GM12878 (cell line): ENCODE data around the gene KTN1. TPM values are rescaled to one million over a fixed set of nuclear protein-coding genes. Genes with fewer than 3 reads are reported as not detected.

ENCODE experiments used
- ATAC-seq: fragments of 200-7000 bp; cut with Tn5 transposase; 3 replicates; pipeline ENCODE4 v1.9.1; 2020; ENCODE audit warnings: mild to moderate bottlenecking, moderate library complexity
- BruUV-seq: library from RNA; stranded (reverse); fragments of 400-500 nt; replicated peaks from 2 replicates; lab custom pipeline; 2021; lab: Mats Ljungman, UMichigan
- CTCF ChIA-PET: fragments of 300-600 bp; sonication (Branson Sonifier 250); formaldehyde crosslinking; extraction: SDS; loops from one replicate; lab custom pipeline; 2021; ENCODE audit warnings: inconsistent platforms; lab: Yijun Ruan, JAX
- POLR2A ChIA-PET: fragments of 350-600 bp; formaldehyde crosslinking; extraction: SDS; loops from one replicate; lab custom pipeline; 2021; ENCODE audit warnings: inconsistent platforms; lab: Charles Lee
- RAD21 ChIA-PET: fragments of 300-600 bp; sonication (Branson Sonifier 250); formaldehyde crosslinking; loops from one replicate; lab custom pipeline; 2023; ENCODE audit warnings: antibody characterized with exemption; ENCODE audit not compliant: unreplicated experiment; lab: Charles Lee
- SMC1A ChIA-PET: fragments of 300-600 bp; sonication (Branson Sonifier 250); formaldehyde crosslinking; loops from one replicate; lab custom pipeline; 2023; ENCODE audit not compliant: unreplicated experiment, uncharacterized antibody; lab: Charles Lee
- DNase-seq: peaks from one replicate; pipeline ENCODE4 v3.0.0-alpha.2; 2011; ENCODE audit warnings: low read depth, low spot score
- FAIRE-seq: peaks from 3 replicates; lab custom pipeline; 2011; peaks lifted over from hg19 to GRCh38; lab: Jason Lieb, UNC
- H2AFZ ChIP-seq: 2 replicates; pipeline ENCODE4 v1.6.0; 2011; ENCODE audit warnings: low read depth, low read length, control low read depth; ENCODE audit not compliant: control insufficient read depth
- H3K27ac ChIP-seq: 2 replicates; pipeline ENCODE4 v1.5.1; 2011; ENCODE audit warnings: control low read depth; ENCODE audit not compliant: control insufficient read depth, insufficient read depth
- H3K27me3 ChIP-seq, 2 experiments: replicated peaks in 1 of 2; 2 replicates each; pipeline versions ENCODE4 v1.6.0 to v1.6.1; 2011; ENCODE audit warnings: low read length in 1 of 2; ENCODE audit not compliant: control insufficient read depth in 2 of 2, insufficient read depth in 2 of 2
- H3K36me3 ChIP-seq, 2 experiments: 2 replicates each; pipeline ENCODE4 v1.5.1; 2011; ENCODE audit warnings: low read length in 1 of 2; ENCODE audit not compliant: control insufficient read depth in 2 of 2, insufficient read depth in 2 of 2
- H3K4me1 ChIP-seq: 2 replicates; pipeline ENCODE4 v1.6.1; 2011; ENCODE audit warnings: mild to moderate bottlenecking, low read length, moderate library complexity, mixed read lengths; ENCODE audit not compliant: control insufficient read depth, insufficient read depth
- H3K4me2 ChIP-seq: 2 replicates; pipeline ENCODE4 v1.6.0; 2011; ENCODE audit warnings: control low read depth; ENCODE audit not compliant: control insufficient read depth, insufficient read depth
- H3K4me3 ChIP-seq: fragments of 200-600 bp; sonication (generic); 2 replicates; pipeline ENCODE4 v1.5.1; 2016
- H3K79me2 ChIP-seq: 2 replicates; pipeline ENCODE4 v1.6.0; 2011; ENCODE audit warnings: low read length; ENCODE audit not compliant: control insufficient read depth, insufficient read depth
- H3K9ac ChIP-seq: 2 replicates; pipeline ENCODE4 v1.8.0; 2011; ENCODE audit warnings: low read length, control low read depth, mixed read lengths; ENCODE audit not compliant: control insufficient read depth, insufficient read depth
- H3K9me3 ChIP-seq: replicated peaks from 3 replicates; pipeline ENCODE4 v1.5.1; 2011; ENCODE audit warnings: mild to moderate bottlenecking, low read length; ENCODE audit not compliant: control insufficient read depth, insufficient read depth
- H4K20me1 ChIP-seq: 2 replicates; pipeline ENCODE4 v1.6.0; 2011; ENCODE audit not compliant: control insufficient read depth, insufficient read depth
- BRCA1 ChIP-seq: IDR thresholded peaks from 2 replicates; pipeline ENCODE4 v1.6.1; 2011; ENCODE audit warnings: low read depth, low read length, improper control_type of control experiment
- DPF2 ChIP-seq: fragments of 450-650 bp; IDR thresholded peaks from 2 replicates; pipeline ENCODE4 v1.6.1; 2017; ENCODE audit warnings: mild to moderate bottlenecking
- MEF2A ChIP-seq: IDR thresholded peaks from 2 replicates; pipeline ENCODE4 v1.6.1; 2011; ENCODE audit warnings: low read depth, mild to moderate bottlenecking, low read length, moderate library complexity; ENCODE audit not compliant: insufficient read depth
- MEF2B ChIP-seq: fragments of 450-650 bp; IDR thresholded peaks from 2 replicates; pipeline ENCODE4 v1.6.1; 2018; ENCODE audit warnings: mild to moderate bottlenecking, moderate library complexity; ENCODE audit not compliant: partially characterized antibody, poor library complexity, severe bottlenecking
- NBN ChIP-seq: fragments of 450-650 bp; IDR thresholded peaks from 2 replicates; pipeline ENCODE4 v1.6.1; 2016
- PAX8 ChIP-seq: fragments of 450-650 bp; IDR thresholded peaks from 2 replicates; pipeline ENCODE4 v1.6.1; 2017; ENCODE audit warnings: mild to moderate bottlenecking, moderate library complexity
- PML ChIP-seq: IDR thresholded peaks from 2 replicates; pipeline ENCODE4 v1.6.1; 2012; ENCODE audit warnings: low read length, inconsistent platforms
- WGBS: methylation state at CpG from one replicate; pipeline ENCODE4 v1.1.6; 2016; ENCODE audit warnings: low lambda C conversion rate; ENCODE audit not compliant: insufficient replicate concordance, insufficient coverage; ENCODE audit errors: missing lambda C conversion rate; 5-methylcytosine and 5-hydroxymethylcytosine counted together
- in situ Hi-C: fragments of 300-500 bp; cut with MboI; formaldehyde crosslinking; loops from 9 replicates; pipeline ENCODE4 v1.14.3; 2018; ENCODE audit warnings: mixed read lengths
- intact Hi-C: fragments of 100-400 bp; cut with micrococcal nuclease; formaldehyde crosslinking; loops from one replicate; pipeline ENCODE4 v1.14.2; 2022; ENCODE audit not compliant: unreplicated experiment
- polyA plus RNA-seq, 11 experiments: library from polyadenylated mRNA; depleted of rRNA in 4 of 11; unstranded in 6 of 11; stranded (reverse) in 5 of 11; fragments of >200 nt; fragmentation: Nextera tagmentation in 4 of 11; fragmentation: Illumina TruSeq in 1 of 11; extraction: Ambion mirVana in 4 of 11; extraction: Trizol in 1 of 11; gene quantifications; 1 replicate in 1 of 11; 2 replicates in 10 of 11; pipeline versions ENCODE4 v1.2.1 to v1.2.3, GENCODE V29; 2011 to 2016; ENCODE audit warnings: inconsistent platforms in 2 of 11, missing spikeins in 2 of 11, low read depth in 1 of 11
- total RNA-seq, 4 experiments: library from RNA; depleted of rRNA in 3 of 4; stranded (reverse); fragments of >200 nt in 3 of 4; fragmentation: Illumina TruSeq in 1 of 4; extraction: Trizol in 1 of 4; gene quantifications; 2 replicates each; pipeline versions ENCODE4 v1.2.1 to v1.2.3, GENCODE V29; 2013 to 2021
- TF ChIP-seq, protein P1 (sequence below): IDR thresholded peaks from 2 replicates; pipeline ENCODE4 v1.6.1; 2012; ENCODE audit warnings: low read depth, low read length, improper control_type of control experiment

The KTN1 gene
- total and polyA plus RNA-seq, 10 of the 15 experiments (the other 5 are each of a cell fraction or from before 2014, with no cell fraction given) = 50.6 to 154 (median 84.2) TPM

DNA sequence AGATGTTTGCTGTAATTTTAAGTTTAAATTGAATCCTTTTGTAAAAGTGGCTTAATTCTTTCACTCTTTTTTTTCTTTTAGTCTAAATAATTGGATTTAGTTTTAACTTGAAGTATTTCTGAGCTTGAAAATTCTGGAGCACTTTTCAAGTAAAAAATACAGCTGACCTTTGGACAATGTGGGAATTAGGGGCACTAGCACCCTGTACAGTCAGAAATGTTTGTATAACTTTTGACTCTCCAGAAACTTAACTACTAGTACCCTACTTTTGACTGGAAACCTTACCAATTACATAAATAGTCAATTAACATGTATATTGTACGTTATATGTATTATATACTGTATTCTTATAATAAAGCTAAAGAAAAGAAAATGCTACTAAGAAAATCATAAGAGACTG, 7.8 kb downstream of the KTN1 start:
- intact Hi-C loops = no loop called here
- H3K9ac ChIP-seq = no peak overlapping the region
- no peak overlapping the region for H3K27ac ChIP-seq
- WGBS = 100% methylated on average over 1 of the region's 1 CpG
- no peaks in the 10 kb centered on the region for H4K20me1 ChIP-seq
- ChIA-PET POLR2A (interaction anchor here (1.1 to 1.5 kb wide), 2 partner anchors 13 to 41 kb away, joined by 3 to 5 read pairs; no protein-coding TSS in a partner anchor), RAD21 (interaction anchor here (1.0 to 1.6 kb wide), 2 partner anchors 10 to 142 kb away, joined by 3 to 5 read pairs; no protein-coding TSS in a partner anchor), SMC1A (interaction anchor here (0.7 to 4.3 kb wide), 4 partner anchors 8 to 71 kb away, joined by 3 to 22 read pairs (median 4); no protein-coding TSS in a partner anchor), CTCF (interaction anchor here (0.6 to 1.3 kb wide), 6 partner anchors 10 to 305 kb away, joined by 3 to 5 read pairs (median 4); no protein-coding TSS in a partner anchor)
- no peak overlapping the region; the same call in none of the 2 replicates for H3K4me2 ChIP-seq
- H3K4me1 ChIP-seq = peaks cover 4% of the 10 kb centered on the region; the same call in 1 of the 2 replicates
- no peak overlapping the region for H3K4me3 ChIP-seq
- DNase-seq (no peak), FAIRE-seq (no peak), ATAC-seq (no peak)
- in situ Hi-C loops = no loop called here
- no peaks in the 10 kb centered on the region for H3K27me3 ChIP-seq
- BruUV-seq = no TSS peak
- no peak for TF ChIP-seq BRCA1
- TF ChIP-seq DPF2 = no peak
- TF ChIP-seq MEF2B = no peak
- TF ChIP-seq PAX8 = no peak
- no peaks in the 10 kb centered on the region; the same call in 1 of the 3 replicates for H3K9me3 ChIP-seq
- peaks cover 89% of the 10 kb centered on the region for H3K79me2 ChIP-seq
- H3K36me3 ChIP-seq = no peaks in the 10 kb centered on the region
- no peak overlapping the region for H2AFZ ChIP-seq

DNA sequence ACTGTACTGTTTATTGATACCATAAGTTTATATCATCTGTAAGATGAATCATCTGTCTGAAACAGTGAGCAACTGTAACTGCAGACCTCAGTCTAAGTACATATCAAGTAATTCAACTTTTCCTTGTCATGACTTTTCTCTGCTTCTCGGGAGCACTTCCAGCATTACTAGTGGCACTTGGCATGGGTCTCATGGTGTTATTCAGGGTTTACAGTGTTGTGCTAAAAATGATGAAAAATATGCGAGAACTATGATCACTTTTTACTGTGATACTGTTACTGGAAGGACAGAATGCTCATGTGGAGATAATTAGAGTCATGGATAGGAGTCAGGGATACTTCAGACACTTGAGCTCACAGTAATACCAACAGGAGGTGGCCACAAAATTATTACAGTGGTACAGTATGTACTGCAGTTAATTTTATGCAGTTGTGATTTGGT, 8.3 kb downstream of the KTN1 start:
- CTCF ChIA-PET = interaction anchor here (1.2 kb wide), 2 partner anchors 49 to 142 kb away, joined by 3 to 5 read pairs; no protein-coding TSS in a partner anchor

More for the DNA sequence above, 8.3 kb downstream of the KTN1 start:
- TF ChIP-seq MEF2A = no peak
- TF ChIP-seq PML = no peak
- no peak for TF ChIP-seq NBN
- TF ChIP-seq, protein P1, sequence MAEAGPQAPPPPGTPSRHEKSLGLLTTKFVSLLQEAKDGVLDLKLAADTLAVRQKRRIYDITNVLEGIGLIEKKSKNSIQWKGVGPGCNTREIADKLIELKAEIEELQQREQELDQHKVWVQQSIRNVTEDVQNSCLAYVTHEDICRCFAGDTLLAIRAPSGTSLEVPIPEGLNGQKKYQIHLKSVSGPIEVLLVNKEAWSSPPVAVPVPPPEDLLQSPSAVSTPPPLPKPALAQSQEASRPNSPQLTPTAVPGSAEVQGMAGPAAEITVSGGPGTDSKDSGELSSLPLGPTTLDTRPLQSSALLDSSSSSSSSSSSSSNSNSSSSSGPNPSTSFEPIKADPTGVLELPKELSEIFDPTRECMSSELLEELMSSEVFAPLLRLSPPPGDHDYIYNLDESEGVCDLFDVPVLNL = no peak
- TF ChIP-seq, all 136 proteins: peak for 0
- FAIRE-seq (no peak), DNase-seq (no peak), ATAC-seq (no peak)
- no peaks in the 10 kb centered on the region for H3K27me3 ChIP-seq
- no peak overlapping the region for H2AFZ ChIP-seq
- no peaks in the 10 kb centered on the region; the same call in 1 of the 3 replicates for H3K9me3 ChIP-seq
- H3K27ac ChIP-seq = no peak overlapping the region
- 94% methylated on average over 2 of the region's 2 CpGs for WGBS
- no peak overlapping the region; the same call in 1 of the 2 replicates for H3K4me2 ChIP-seq
- H3K9ac ChIP-seq = no peak overlapping the region
- no peaks in the 10 kb centered on the region for H3K36me3 ChIP-seq
- in situ Hi-C loops (no loop called here), intact Hi-C loops (no loop called here)
- H4K20me1 ChIP-seq = no peaks in the 10 kb centered on the region
- no TSS peak for BruUV-seq
- no peak overlapping the region for H3K4me3 ChIP-seq
- RAD21 ChIA-PET = interaction anchor here (1.0 to 1.6 kb wide), 2 partner anchors 11 to 142 kb away, joined by 3 to 5 read pairs; no protein-coding TSS in a partner anchor
- peaks cover 4% of the 10 kb centered on the region; the same call in 1 of the 2 replicates for H3K4me1 ChIP-seq
- H3K79me2 ChIP-seq = peaks cover 86% of the 10 kb centered on the region
- POLR2A ChIA-PET = interaction anchor here (1.1 to 1.5 kb wide), 2 partner anchors 13 to 42 kb away, joined by 3 to 5 read pairs; no protein-coding TSS in a partner anchor
- SMC1A ChIA-PET = interaction anchor here (0.9 to 1.7 kb wide), 2 partner anchors 30 to 70 kb away, joined by 4 to 5 read pairs; no protein-coding TSS in a partner anchor
